ENCODE results near the gene TMEM52B. TPM values are rescaled to one million over a fixed set of nuclear protein-coding genes. Genes with fewer than 3 reads are reported as not detected.

TMEM52B gene
- total RNA-seq, 2 donors from 2014 or later = not detected

DNA sequence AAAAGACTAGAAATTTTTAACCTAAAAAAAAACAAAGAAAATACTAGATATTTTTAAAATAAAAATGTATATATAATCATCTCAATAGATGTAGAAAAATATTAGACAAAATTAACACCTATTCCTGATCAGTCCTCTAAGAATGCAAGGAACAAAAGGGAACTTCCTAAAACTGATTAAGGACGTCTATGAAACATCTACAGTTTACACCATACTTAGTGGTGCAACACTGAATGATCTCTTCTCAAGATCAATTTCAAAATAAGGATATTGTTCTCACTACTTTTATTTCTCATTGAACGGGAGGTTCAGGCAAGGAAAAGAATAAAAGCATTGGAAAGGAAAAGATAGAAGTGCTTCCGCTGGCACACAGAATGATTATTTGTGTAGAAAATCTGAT, 22.9 kb upstream of the TMEM52B start:
- Mint-ChIP-seq H3K27me3 (peaks cover 19% of the 10 kb centered on the region), H3K4me1 (peaks cover 13% of the 10 kb centered on the region), H3K27ac (no peak overlapping the region), H3K4me3 (no peak overlapping the region), H3K36me3 (ENCODE audit: low read depth) (no peaks in the 10 kb centered on the region)
- no peak for ATAC-seq
- H3K9me3 ChIP-seq (ENCODE audit: control insufficient read depth, low read length, poor library complexity, severe bottlenecking) = no peaks in the 10 kb centered on the region
- DNase-seq = no peak

DNA sequence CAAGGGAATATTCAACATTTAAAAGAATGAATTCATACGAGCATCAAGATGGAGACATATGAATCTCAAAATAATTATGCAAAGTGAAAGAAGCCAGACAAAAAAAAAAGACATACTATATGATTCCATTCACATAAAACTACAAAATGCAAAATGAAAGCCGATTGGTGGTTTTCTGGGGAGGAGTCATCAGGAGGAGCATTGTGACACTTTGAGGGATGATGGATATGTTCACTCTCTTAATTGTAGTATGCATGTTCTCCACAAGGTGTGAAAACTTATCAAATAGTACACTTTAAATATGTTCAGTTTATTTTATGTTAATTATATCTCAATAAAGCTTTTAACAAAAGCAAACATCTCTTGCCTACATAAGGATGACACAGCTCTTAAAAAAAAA, 20.4 kb upstream of the TMEM52B start:
- no peaks in the 10 kb centered on the region for H3K9me3 ChIP-seq (ENCODE audit: control insufficient read depth, low read length, poor library complexity, severe bottlenecking)
- Mint-ChIP-seq H3K4me3 (no peak overlapping the region), H3K36me3 (ENCODE audit: low read depth) (no peaks in the 10 kb centered on the region), H3K27ac (no peak overlapping the region), H3K4me1 (peaks cover 10% of the 10 kb centered on the region), H3K27me3 (peaks cover 19% of the 10 kb centered on the region)
- ATAC-seq (no peak), DNase-seq (no peak)

GRCh38 chr12:10159280-10159679, 19.6 kb upstream of the TMEM52B start:
- Mint-ChIP-seq H3K4me1 (peaks cover 3% of the 10 kb centered on the region), H3K4me3 (no peak overlapping the region), H3K27ac (no peak overlapping the region), H3K27me3 (peaks cover 10% of the 10 kb centered on the region), H3K36me3 (ENCODE audit: low read depth) (no peaks in the 10 kb centered on the region)
- ATAC-seq (no peak), DNase-seq (no peak)
- no peaks in the 10 kb centered on the region for H3K9me3 ChIP-seq (ENCODE audit: control insufficient read depth, low read length, poor library complexity, severe bottlenecking)

DNA sequence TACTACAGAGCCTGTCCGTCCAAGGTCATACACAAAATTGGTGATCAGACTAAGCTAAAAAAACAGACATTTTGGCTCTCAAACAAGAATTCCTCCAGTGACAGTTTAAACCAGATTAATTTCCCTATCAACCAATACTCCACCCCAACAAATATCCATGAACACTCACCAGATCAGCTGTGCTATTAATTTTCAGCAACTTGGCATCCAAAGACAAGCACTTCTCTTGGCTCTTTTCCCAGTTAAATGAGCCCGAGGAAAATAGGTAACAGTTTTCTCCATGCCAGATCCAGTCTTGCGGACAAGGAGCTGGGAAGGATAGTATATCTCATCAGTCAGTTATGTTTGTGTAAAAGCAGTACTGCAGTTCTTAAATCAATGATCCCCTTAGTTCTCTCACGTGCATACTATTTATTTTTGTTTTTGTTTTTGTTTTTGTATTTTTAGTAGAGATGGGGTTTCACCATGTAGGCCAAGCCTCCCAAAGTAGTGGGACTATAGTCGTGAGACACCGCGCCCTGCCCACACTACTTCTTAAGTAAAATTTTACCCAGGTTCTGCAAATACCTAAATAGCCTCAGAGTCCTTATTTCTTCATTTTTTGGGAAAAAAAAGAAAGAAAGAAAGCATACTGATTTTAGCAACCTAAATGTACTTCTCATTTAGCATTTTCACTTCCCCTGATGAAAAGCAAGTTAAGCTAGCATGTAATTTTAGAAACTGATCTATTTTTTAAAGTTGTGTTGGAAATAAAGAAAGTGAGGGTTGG, 18.0 kb upstream of the TMEM52B start:
- peaks cover 3% of the 10 kb centered on the region for H3K4me1 Mint-ChIP-seq
- ATAC-seq (no peak), DNase-seq (no peak)
- no peak overlapping the region for H3K4me3 Mint-ChIP-seq
- no peaks in the 10 kb centered on the region for H3K36me3 Mint-ChIP-seq (ENCODE audit: low read depth)
- no peaks in the 10 kb centered on the region for H3K9me3 ChIP-seq (ENCODE audit: control insufficient read depth, low read length, poor library complexity, severe bottlenecking)
- no peak overlapping the region for H3K27ac Mint-ChIP-seq
- H3K27me3 Mint-ChIP-seq = peaks cover 10% of the 10 kb centered on the region

- DNase-seq (no peak), ATAC-seq (no peak)
- no peaks in the 10 kb centered on the region for H3K9me3 ChIP-seq (ENCODE audit: control insufficient read depth, low read length, poor library complexity, severe bottlenecking)
- H3K36me3 Mint-ChIP-seq (ENCODE audit: low read depth) = no peaks in the 10 kb centered on the region
- no peak overlapping the region for H3K4me3 Mint-ChIP-seq
- H3K4me1 Mint-ChIP-seq = peaks cover 3% of the 10 kb centered on the region
- H3K27me3 Mint-ChIP-seq = peaks cover 10% of the 10 kb centered on the region
- no peak overlapping the region for H3K27ac Mint-ChIP-seq
These were observed 15.7 kb upstream of the TMEM52B start for GRCh38 chr12:10163084-10163483.

GRCh38 chr12:10165421-10165820, 13.4 kb upstream of the TMEM52B start:
- no peak overlapping the region for H3K4me3 Mint-ChIP-seq
- no peaks in the 10 kb centered on the region for H3K36me3 Mint-ChIP-seq (ENCODE audit: low read depth)
- H3K9me3 ChIP-seq (ENCODE audit: control insufficient read depth, low read length, poor library complexity, severe bottlenecking) = no peaks in the 10 kb centered on the region
- no peak for ATAC-seq
- H3K4me1 Mint-ChIP-seq = no peaks in the 10 kb centered on the region
- H3K27ac Mint-ChIP-seq = no peak overlapping the region
- H3K27me3 Mint-ChIP-seq = peaks cover 9% of the 10 kb centered on the region
- DNase-seq = no peak

DNA sequence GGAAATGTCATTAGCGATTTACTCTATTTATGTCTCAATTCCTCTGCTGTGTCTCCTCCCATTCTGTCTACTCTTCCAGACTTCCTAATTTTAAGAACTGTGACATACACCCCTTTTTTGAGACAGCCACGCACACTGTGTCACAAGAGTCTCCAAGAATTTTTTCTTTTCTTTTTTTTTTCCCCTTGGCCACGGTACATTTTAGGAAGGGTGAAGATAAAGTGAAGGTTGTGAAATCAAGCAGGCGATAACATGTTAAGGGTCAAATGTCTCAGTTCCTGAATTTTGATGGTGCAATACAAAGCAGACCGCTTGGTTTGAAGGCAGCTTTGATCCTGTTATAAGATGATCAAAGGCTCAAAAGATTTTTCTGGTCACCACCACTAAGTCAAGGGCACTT, 11.2 kb upstream of the TMEM52B start:
- Mint-ChIP-seq H3K4me1 (no peaks in the 10 kb centered on the region), H3K27me3 (peaks cover 23% of the 10 kb centered on the region), H3K4me3 (no peak overlapping the region), H3K27ac (no peak overlapping the region), H3K36me3 (ENCODE audit: low read depth) (no peaks in the 10 kb centered on the region)
- H3K9me3 ChIP-seq (ENCODE audit: control insufficient read depth, low read length, poor library complexity, severe bottlenecking) = no peaks in the 10 kb centered on the region
- no peak for DNase-seq
- no peak for ATAC-seq

- ATAC-seq (no peak), DNase-seq (no peak)
- no peaks in the 10 kb centered on the region for H3K9me3 ChIP-seq (ENCODE audit: control insufficient read depth, low read length, poor library complexity, severe bottlenecking)
- peaks cover 28% of the 10 kb centered on the region for H3K27me3 Mint-ChIP-seq
- no peaks in the 10 kb centered on the region for H3K36me3 Mint-ChIP-seq (ENCODE audit: low read depth)
- H3K27ac Mint-ChIP-seq = no peak overlapping the region
- H3K4me3 Mint-ChIP-seq = no peak overlapping the region
- H3K4me1 Mint-ChIP-seq = no peaks in the 10 kb centered on the region
These were observed 9.7 kb upstream of the TMEM52B start for GRCh38 chr12:10169104-10169503.

- Mint-ChIP-seq H3K27me3 (peaks cover 39% of the 10 kb centered on the region), H3K36me3 (ENCODE audit: low read depth) (no peaks in the 10 kb centered on the region), H3K27ac (no peak overlapping the region), H3K4me1 (no peaks in the 10 kb centered on the region), H3K4me3 (no peak overlapping the region)
- no peak for DNase-seq
- H3K9me3 ChIP-seq (ENCODE audit: control insufficient read depth, low read length, poor library complexity, severe bottlenecking) = no peaks in the 10 kb centered on the region
- ATAC-seq = no peak
These were observed 8.6 kb upstream of the TMEM52B start for GRCh38 chr12:10170216-10170615.

DNA sequence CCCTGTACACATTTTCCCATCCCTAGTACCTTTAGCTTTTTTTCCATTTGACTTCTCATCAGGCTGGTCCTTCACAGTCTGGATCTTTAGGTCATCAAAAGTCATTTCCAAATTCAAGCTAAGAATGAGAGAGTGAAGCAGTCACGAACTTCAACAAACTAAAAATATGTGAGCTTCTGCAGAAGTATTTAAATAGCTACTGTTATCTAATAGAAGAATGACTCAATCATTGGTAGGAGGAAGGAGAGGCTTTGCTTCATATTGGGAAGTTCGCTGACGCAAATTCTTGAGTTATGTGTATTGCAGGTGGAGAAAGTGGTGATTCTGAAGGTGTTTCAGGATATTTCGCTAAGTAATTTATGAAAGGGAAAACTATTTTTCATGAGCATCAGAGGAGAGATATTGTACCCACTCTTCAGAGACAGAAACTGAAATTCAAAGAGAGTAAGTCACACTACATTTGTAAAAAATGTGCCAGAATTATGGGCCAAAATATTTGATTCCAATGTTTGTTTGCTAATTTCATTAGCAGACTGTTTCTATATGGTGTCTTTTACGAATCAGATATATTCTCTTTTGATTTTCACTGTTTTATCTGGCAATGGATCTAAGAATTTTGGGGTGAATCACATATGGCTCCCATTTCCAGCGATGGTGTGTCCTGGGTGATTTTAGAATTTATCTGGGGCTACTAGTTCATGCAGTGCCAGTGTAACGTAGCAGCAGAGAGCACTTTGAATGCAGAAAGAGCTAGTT, 6.7 kb upstream of the TMEM52B start, which contains the start of gene OLR1:
Gene OLR1, minus strand, starts transcription at position 160 of the 756 bp plus-strand sequence. Its CDS starts 55 bp downstream, at position 105.
- no peak for ATAC-seq

DNA sequence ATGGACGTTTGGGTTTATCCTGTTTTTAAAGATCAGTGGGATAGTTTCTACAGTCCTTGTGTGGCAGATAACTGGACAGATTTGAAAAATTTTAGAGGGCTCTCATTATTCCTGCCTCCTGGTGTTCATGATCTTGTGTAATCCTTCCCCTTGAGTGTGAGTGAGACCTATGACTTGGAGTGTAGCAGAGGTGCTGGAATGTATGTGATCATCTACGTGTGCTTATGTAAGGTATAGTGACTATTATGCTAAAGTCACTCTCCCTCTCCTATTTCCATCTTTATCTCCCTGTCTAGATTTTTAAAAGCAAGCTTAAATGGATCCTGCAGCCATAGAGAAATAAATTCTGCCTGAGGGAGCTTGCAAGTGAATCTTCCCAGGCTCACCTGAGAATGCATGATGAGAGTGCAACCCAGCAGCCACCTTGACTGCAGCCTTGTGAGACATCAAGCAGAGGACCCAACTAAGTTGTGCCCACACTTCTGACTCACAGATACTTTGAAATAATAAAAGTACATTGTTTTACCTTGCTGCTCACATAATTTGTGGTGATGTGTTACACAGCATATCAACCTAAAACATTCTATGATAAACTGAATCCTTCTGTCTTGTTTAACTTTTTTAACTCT, 3.7 kb upstream of the TMEM52B start:
- Mint-ChIP-seq H3K4me1 (no peaks in the 10 kb centered on the region), H3K36me3 (ENCODE audit: low read depth) (peaks cover 3% of the 10 kb centered on the region), H3K27ac (no peak overlapping the region), H3K27me3 (peaks cover 62% of the 10 kb centered on the region), H3K4me3 (no peak overlapping the region)
- H3K9me3 ChIP-seq (ENCODE audit: control insufficient read depth, low read length, poor library complexity, severe bottlenecking) = no peaks in the 10 kb centered on the region
- ATAC-seq (no peak), DNase-seq (no peak)

More for the DNA sequence above, 6.7 kb upstream of the TMEM52B start, which contains the start of gene OLR1:
- no peak within 1 kb of the TSS for H3K4me3 Mint-ChIP-seq
- DNase-seq = no peak
- no peaks in the 10 kb centered on the region for H3K4me1 Mint-ChIP-seq
- peaks cover 53% of the 10 kb centered on the region for H3K27me3 Mint-ChIP-seq
- H3K36me3 Mint-ChIP-seq (ENCODE audit: low read depth) = no peaks in the 10 kb centered on the region
- no peaks in the 10 kb centered on the region for H3K9me3 ChIP-seq (ENCODE audit: control insufficient read depth, low read length, poor library complexity, severe bottlenecking)
- no peak within 1 kb of the TSS for H3K27ac Mint-ChIP-seq

DNA sequence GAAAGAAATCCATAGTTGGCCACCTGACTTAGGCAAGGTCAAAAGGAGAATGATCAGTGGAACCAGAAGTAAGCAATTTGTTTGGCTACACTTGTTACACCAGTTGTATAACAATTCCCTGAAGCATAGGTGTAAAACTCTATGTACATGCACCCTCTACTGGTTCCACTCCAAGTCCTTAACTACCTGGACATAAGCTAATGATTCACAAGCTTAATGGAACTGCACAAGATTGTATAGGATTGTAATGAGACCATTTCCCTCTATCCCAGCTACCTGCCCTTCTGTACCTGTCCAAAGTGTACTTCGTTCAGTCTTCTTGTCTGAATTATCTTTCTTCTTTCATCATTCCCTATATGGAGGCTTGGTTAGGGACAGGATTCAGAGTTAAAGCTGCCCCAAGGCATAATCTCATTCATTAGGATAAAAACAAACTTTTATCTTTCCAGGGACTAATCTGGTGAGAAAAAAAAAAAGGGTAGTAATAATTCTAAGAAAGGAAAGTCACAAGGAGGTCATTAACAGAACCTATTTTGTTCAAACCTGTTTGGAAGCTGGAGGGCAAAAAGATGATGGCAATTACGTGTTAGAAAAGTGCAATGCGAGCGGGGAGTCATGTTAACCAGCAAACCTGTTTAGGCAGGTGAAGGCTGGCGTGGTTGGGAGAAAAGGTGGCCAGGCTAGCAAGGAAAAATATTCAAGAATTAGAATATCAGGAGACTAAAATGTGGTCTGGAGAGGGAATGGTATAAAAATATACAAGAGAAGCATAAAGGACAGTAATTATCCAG, 2.8 kb upstream of the TMEM52B start:
- DNase-seq (no peak), ATAC-seq (no peak)
- H3K4me3 Mint-ChIP-seq = no peak overlapping the region
- H3K36me3 Mint-ChIP-seq (ENCODE audit: low read depth) = peaks cover 3% of the 10 kb centered on the region
- no peaks in the 10 kb centered on the region for H3K9me3 ChIP-seq (ENCODE audit: control insufficient read depth, low read length, poor library complexity, severe bottlenecking)
- no peak overlapping the region for H3K27ac Mint-ChIP-seq
- no peaks in the 10 kb centered on the region for H3K4me1 Mint-ChIP-seq
- peaks cover 65% of the 10 kb centered on the region for H3K27me3 Mint-ChIP-seq

DNA sequence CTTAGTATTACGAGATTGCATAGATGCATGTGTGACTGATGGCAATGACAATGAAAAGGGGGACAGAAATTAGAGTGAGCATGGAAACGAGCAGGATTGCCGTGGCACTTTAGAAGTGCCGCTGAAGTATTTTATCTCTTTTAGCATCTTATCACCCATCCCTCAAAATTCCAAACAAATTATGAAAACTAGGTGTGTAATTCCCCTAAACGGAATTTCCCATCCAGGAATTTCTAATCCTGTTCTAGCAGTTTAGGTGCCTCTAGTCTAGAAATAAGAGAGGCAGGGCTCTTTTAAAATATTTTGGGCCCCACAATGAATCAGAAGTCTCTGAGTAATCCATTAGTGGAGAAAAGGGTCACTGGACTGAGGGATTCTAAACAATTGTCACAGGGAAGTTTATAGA, 947 bp downstream of the TMEM52B start:
- ATAC-seq (no peak), DNase-seq (no peak)
- H3K4me3 Mint-ChIP-seq = no peak overlapping the region
- H3K36me3 Mint-ChIP-seq (ENCODE audit: low read depth) = peaks cover 3% of the 10 kb centered on the region
- H3K4me1 Mint-ChIP-seq = peaks cover 4% of the 10 kb centered on the region
- H3K27me3 Mint-ChIP-seq = peaks cover 72% of the 10 kb centered on the region
- H3K27ac Mint-ChIP-seq = no peak overlapping the region
- H3K9me3 ChIP-seq (ENCODE audit: control insufficient read depth, low read length, poor library complexity, severe bottlenecking) = no peaks in the 10 kb centered on the region
